ENCODE results near the gene ZNF598.
A peak's percentile ranks its signal among the peaks of the same experiment; 100 is the strongest.

Gene ZNF598

GRCh38 chr16:2003827-2004641 is 5.6 kb downstream of the ZNF598 start (continued):
- TF ChIP-seq, protein P1, sequence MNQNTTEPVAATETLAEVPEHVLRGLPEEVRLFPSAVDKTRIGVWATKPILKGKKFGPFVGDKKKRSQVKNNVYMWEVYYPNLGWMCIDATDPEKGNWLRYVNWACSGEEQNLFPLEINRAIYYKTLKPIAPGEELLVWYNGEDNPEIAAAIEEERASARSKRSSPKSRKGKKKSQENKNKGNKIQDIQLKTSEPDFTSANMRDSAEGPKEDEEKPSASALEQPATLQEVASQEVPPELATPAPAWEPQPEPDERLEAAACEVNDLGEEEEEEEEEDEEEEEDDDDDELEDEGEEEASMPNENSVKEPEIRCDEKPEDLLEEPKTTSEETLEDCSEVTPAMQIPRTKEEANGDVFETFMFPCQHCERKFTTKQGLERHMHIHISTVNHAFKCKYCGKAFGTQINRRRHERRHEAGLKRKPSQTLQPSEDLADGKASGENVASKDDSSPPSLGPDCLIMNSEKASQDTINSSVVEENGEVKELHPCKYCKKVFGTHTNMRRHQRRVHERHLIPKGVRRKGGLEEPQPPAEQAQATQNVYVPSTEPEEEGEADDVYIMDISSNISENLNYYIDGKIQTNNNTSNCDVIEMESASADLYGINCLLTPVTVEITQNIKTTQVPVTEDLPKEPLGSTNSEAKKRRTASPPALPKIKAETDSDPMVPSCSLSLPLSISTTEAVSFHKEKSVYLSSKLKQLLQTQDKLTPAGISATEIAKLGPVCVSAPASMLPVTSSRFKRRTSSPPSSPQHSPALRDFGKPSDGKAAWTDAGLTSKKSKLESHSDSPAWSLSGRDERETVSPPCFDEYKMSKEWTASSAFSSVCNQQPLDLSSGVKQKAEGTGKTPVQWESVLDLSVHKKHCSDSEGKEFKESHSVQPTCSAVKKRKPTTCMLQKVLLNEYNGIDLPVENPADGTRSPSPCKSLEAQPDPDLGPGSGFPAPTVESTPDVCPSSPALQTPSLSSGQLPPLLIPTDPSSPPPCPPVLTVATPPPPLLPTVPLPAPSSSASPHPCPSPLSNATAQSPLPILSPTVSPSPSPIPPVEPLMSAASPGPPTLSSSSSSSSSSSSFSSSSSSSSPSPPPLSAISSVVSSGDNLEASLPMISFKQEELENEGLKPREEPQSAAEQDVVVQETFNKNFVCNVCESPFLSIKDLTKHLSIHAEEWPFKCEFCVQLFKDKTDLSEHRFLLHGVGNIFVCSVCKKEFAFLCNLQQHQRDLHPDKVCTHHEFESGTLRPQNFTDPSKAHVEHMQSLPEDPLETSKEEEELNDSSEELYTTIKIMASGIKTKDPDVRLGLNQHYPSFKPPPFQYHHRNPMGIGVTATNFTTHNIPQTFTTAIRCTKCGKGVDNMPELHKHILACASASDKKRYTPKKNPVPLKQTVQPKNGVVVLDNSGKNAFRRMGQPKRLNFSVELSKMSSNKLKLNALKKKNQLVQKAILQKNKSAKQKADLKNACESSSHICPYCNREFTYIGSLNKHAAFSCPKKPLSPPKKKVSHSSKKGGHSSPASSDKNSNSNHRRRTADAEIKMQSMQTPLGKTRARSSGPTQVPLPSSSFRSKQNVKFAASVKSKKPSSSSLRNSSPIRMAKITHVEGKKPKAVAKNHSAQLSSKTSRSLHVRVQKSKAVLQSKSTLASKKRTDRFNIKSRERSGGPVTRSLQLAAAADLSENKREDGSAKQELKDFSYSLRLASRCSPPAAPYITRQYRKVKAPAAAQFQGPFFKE (tag by site-specific recombination; IDR thresholded peaks at IDR 0.05; ENCODE audit: borderline replicate concordance): no peak; the same call in 1 of the 2 replicates
- TF ChIP-seq ZNF426 (tag by site-specific recombination; IDR thresholded peaks at IDR 0.05) (no peak), ZNF354C (tag by site-specific recombination; IDR thresholded peaks at IDR 0.05; ENCODE audit: borderline replicate concordance, low read depth) (no peak), ZNF423 (tag by site-specific recombination; IDR thresholded peaks at IDR 0.05) (no peak), ZNF416 (tag by site-specific recombination; IDR thresholded peaks at IDR 0.05) (no peak), ZNF121 (tag by site-specific recombination; IDR thresholded peaks at IDR 0.05) (no peak), ZNF623 (tag by site-specific recombination; IDR thresholded peaks at IDR 0.05) (no peak), ZFP3 (tag by site-specific recombination; IDR thresholded peaks at IDR 0.05; ENCODE audit: low read depth) (no peak), ZNF514 (tag by site-specific recombination; IDR thresholded peaks at IDR 0.05) (no peak), ZNF600 (tag by site-specific recombination; IDR thresholded peaks at IDR 0.05) (peak; percentile 87), ZNF302 (tag by site-specific recombination; IDR thresholded peaks at IDR 0.05; ENCODE audit: low read depth) (no peak), ZNF707 (tag by site-specific recombination; IDR thresholded peaks at IDR 0.05) (no peak), KLF17 (tag by site-specific recombination; IDR thresholded peaks at IDR 0.05) (0 out of 2 replicates have a peak, but pooled peaks have one; percentile 47), ZNF132 (tag by site-specific recombination; IDR thresholded peaks at IDR 0.05; ENCODE audit: borderline replicate concordance) (no peak), ZNF560 (tag by site-specific recombination; IDR thresholded peaks at IDR 0.05; ENCODE audit: borderline replicate concordance) (no peak), ZNF776 (tag by site-specific recombination; IDR thresholded peaks at IDR 0.05; ENCODE audit: borderline replicate concordance) (no peak), SALL2 (tag by site-specific recombination; IDR thresholded peaks at IDR 0.05; ENCODE audit: borderline replicate concordance) (no peak), ZNF521 (tag by site-specific recombination; IDR thresholded peaks at IDR 0.05) (no peak), EGR2 (tag by site-specific recombination; IDR thresholded peaks at IDR 0.05; ENCODE audit: low read depth) (no peak), ZNF202 (tag by site-specific recombination; IDR thresholded peaks at IDR 0.05; ENCODE audit: borderline replicate concordance) (no peak), ZNF16 (tag by site-specific recombination; IDR thresholded peaks at IDR 0.05; ENCODE audit: low read depth) (no peak), GLI4 (tag by site-specific recombination; IDR thresholded peaks at IDR 0.05) (no peak), ZNF140 (tag by site-specific recombination; IDR thresholded peaks at IDR 0.05) (no peak), KLF8 (tag by site-specific recombination; IDR thresholded peaks at IDR 0.05) (peak; percentile 74; the same call in 1 of the 2 replicates), TRIM28 (IDR thresholded peaks at IDR 0.05; ENCODE audit: borderline replicate concordance, low read length) (peak; percentile 21; the same call in 1 of the 2 replicates)
- TF ChIP-seq, protein P2, sequence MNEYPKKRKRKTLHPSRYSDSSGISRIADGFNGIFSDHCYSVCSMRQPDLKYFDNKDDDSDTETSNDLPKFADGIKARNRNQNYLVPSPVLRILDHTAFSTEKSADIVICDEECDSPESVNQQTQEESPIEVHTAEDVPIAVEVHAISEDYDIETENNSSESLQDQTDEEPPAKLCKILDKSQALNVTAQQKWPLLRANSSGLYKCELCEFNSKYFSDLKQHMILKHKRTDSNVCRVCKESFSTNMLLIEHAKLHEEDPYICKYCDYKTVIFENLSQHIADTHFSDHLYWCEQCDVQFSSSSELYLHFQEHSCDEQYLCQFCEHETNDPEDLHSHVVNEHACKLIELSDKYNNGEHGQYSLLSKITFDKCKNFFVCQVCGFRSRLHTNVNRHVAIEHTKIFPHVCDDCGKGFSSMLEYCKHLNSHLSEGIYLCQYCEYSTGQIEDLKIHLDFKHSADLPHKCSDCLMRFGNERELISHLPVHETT (tag by site-specific recombination; IDR thresholded peaks at IDR 0.05): no peak
- TF ChIP-seq, protein P3, sequence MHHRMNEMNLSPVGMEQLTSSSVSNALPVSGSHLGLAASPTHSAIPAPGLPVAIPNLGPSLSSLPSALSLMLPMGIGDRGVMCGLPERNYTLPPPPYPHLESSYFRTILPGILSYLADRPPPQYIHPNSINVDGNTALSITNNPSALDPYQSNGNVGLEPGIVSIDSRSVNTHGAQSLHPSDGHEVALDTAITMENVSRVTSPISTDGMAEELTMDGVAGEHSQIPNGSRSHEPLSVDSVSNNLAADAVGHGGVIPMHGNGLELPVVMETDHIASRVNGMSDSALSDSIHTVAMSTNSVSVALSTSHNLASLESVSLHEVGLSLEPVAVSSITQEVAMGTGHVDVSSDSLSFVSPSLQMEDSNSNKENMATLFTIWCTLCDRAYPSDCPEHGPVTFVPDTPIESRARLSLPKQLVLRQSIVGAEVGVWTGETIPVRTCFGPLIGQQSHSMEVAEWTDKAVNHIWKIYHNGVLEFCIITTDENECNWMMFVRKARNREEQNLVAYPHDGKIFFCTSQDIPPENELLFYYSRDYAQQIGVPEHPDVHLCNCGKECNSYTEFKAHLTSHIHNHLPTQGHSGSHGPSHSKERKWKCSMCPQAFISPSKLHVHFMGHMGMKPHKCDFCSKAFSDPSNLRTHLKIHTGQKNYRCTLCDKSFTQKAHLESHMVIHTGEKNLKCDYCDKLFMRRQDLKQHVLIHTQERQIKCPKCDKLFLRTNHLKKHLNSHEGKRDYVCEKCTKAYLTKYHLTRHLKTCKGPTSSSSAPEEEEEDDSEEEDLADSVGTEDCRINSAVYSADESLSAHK (tag by site-specific recombination; IDR thresholded peaks at IDR 0.05): no peak
- TF ChIP-seq, protein P4, sequence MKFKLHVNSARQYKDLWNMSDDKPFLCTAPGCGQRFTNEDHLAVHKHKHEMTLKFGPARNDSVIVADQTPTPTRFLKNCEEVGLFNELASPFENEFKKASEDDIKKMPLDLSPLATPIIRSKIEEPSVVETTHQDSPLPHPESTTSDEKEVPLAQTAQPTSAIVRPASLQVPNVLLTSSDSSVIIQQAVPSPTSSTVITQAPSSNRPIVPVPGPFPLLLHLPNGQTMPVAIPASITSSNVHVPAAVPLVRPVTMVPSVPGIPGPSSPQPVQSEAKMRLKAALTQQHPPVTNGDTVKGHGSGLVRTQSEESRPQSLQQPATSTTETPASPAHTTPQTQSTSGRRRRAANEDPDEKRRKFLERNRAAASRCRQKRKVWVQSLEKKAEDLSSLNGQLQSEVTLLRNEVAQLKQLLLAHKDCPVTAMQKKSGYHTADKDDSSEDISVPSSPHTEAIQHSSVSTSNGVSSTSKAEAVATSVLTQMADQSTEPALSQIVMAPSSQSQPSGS (tag by site-specific recombination; IDR thresholded peaks at IDR 0.05; ENCODE audit: low read depth): no peak
